BE2C (cell line): ENCODE results near the gene SLC25A38.

Experiments
- DNase-seq: peaks from one replicate; pipeline ENCODE4 v3.0.0-alpha.2; 2020
- H3K27me3 ChIP-seq: fragments of 250-450 bp; sonication (Bioruptor Pico); 2 replicates; pipeline ENCODE4 v1.5.1; 2020; ENCODE audit warnings: mild to moderate bottlenecking
- H3K36me3 ChIP-seq: fragments of 250-450 bp; sonication (Bioruptor Pico); 2 replicates; pipeline ENCODE4 v1.5.1; 2020; ENCODE audit warnings: mild to moderate bottlenecking
- H3K4me1 ChIP-seq: fragments of 250-450 bp; sonication (Bioruptor Pico); 2 replicates; pipeline ENCODE4 v1.5.1; 2020
- H3K4me3 ChIP-seq: 2 replicates; pipeline ENCODE4 v1.5.1; 2011; ENCODE audit warnings: low read depth, low read length
- H3K9me3 ChIP-seq: fragments of 250-450 bp; sonication (Bioruptor Pico); 2 replicates; pipeline ENCODE4 v1.5.1; 2020
- TF ChIP-seq, protein P1 (sequence below): IDR thresholded peaks from 2 replicates; pipeline ENCODE4 v1.5.1; 2012; ENCODE audit warnings: mild to moderate bottlenecking, low read depth, low read length

SLC25A38 gene

DNA sequence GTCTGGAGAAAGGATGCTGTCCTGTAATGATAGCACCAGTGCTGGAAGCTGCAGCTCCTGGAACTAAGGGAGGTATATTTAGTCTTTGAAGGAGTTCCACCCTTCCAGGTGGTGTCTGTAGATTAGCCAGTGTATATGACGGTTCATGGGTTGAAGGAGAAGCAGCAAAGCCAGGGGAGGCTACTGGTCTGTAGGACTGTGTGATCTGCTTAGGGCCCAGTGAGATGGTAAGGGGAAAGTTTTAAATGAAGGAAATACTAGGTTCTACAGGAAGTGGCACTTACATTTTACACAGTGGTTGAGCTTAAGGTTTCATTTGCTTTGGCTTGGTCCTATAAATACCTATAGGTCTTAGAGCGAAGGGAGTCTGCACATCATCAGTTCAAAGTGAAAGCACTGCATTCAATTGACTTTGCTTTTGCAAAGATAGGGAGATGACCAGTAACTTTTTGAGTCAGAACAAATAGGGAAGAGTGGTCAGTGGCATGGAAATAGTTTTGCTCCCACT is 5.6 kb downstream of the SLC25A38 start:
- DNase-seq, result no peak
- Histone ChIP-seq H3K27me3 (no peaks in the 10 kb centered on the region), H3K36me3 (no peaks in the 10 kb centered on the region; the same call in 1 of the 2 replicates), H3K4me3 (no peak overlapping the region), H3K4me1 (no peaks in the 10 kb centered on the region), H3K9me3 (no peaks in the 10 kb centered on the region)
- TF ChIP-seq, protein P1, sequence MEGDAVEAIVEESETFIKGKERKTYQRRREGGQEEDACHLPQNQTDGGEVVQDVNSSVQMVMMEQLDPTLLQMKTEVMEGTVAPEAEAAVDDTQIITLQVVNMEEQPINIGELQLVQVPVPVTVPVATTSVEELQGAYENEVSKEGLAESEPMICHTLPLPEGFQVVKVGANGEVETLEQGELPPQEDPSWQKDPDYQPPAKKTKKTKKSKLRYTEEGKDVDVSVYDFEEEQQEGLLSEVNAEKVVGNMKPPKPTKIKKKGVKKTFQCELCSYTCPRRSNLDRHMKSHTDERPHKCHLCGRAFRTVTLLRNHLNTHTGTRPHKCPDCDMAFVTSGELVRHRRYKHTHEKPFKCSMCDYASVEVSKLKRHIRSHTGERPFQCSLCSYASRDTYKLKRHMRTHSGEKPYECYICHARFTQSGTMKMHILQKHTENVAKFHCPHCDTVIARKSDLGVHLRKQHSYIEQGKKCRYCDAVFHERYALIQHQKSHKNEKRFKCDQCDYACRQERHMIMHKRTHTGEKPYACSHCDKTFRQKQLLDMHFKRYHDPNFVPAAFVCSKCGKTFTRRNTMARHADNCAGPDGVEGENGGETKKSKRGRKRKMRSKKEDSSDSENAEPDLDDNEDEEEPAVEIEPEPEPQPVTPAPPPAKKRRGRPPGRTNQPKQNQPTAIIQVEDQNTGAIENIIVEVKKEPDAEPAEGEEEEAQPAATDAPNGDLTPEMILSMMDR, result no peak

GRCh38 chr3:39390181-39390580 is 7.0 kb downstream of the SLC25A38 start:
- Histone ChIP-seq H3K9me3 (no peaks in the 10 kb centered on the region), H3K4me1 (no peaks in the 10 kb centered on the region), H3K4me3 (no peak overlapping the region), H3K27me3 (no peaks in the 10 kb centered on the region), H3K36me3 (no peaks in the 10 kb centered on the region; the same call in 1 of the 2 replicates)
- TF ChIP-seq, protein P1, result no peak
- DNase-seq, result no peak

GRCh38 chr3:39396690-39397089 is 13.5 kb downstream of the SLC25A38 start:
- no peak overlapping the region for H3K4me3 ChIP-seq
- no peak for DNase-seq
- no peaks in the 10 kb centered on the region; the same call in 1 of the 2 replicates for H3K36me3 ChIP-seq
- H3K4me1 ChIP-seq, result no peaks in the 10 kb centered on the region
- TF ChIP-seq, protein P1, result no peak
- no peaks in the 10 kb centered on the region for H3K27me3 ChIP-seq
- H3K9me3 ChIP-seq, result no peaks in the 10 kb centered on the region

DNA sequence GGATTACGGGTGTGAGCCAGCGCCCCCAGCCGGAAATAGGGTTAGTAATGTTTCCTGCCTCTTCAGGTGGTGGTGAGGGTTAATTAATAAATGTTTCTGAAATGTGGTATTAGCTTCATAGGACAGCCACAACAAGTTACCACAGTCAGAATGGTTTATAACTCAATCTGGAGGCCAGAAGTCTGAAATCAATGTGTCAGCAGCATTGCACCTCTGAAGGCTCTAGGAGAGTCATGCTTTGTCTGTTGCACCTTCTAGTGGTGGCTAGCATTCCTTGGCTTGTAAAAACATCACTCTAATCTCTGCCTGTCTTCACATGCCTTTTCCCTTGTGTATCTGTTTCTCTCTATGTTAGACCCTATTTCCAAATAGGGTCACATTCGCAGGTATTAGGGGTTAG is 15.5 kb downstream of the SLC25A38 start:
- DNase-seq, result no peak
- Histone ChIP-seq H3K27me3 (no peaks in the 10 kb centered on the region), H3K36me3 (no peaks in the 10 kb centered on the region; the same call in 1 of the 2 replicates), H3K4me3 (no peak overlapping the region), H3K9me3 (no peaks in the 10 kb centered on the region), H3K4me1 (no peaks in the 10 kb centered on the region)
- TF ChIP-seq, protein P1, result no peak

DNA sequence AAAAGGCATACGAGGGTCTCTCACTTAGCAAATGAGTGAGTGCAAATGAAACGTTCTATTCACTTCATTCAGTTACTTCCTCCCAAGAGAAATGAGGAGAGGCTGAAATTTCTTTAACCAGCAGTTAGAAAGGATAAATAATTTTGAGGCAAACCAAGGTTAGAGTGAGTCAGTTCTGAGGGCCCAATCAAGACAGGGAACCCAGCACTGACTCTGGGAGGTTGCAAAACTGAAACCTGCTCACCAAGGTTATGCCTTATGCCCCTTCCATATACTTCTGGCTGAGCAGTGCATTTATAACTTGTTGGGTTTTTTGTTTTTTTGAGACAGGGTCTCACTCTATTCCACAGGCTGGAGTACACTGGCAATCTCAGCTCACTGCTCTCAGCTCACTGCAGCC is 18.8 kb downstream of the SLC25A38 start:
- TF ChIP-seq, protein P1, result no peak
- H3K4me3 ChIP-seq, result no peak overlapping the region
- no peak for DNase-seq
- H3K9me3 ChIP-seq, result no peaks in the 10 kb centered on the region
- H3K36me3 ChIP-seq, result peaks cover under 1% of the 10 kb centered on the region
- H3K4me1 ChIP-seq, result no peaks in the 10 kb centered on the region
- no peaks in the 10 kb centered on the region for H3K27me3 ChIP-seq

GRCh38 chr3:39404943-39405686 is 21.9 kb downstream of the SLC25A38 start:
- no peaks in the 10 kb centered on the region for H3K27me3 ChIP-seq
- no peak overlapping the region for H3K4me3 ChIP-seq
- peaks cover 28% of the 10 kb centered on the region for H3K36me3 ChIP-seq
- H3K4me1 ChIP-seq, result no peaks in the 10 kb centered on the region
- H3K9me3 ChIP-seq, result no peaks in the 10 kb centered on the region
- no peak for DNase-seq
- TF ChIP-seq, protein P1, result no peak
